H1 (cell line): Measurements from ENCODE around the gene MAGI1. TPM values are rescaled to one million over a fixed set of nuclear protein-coding genes. Genes with fewer than 3 reads are reported as not detected.

Source experiments
- CTCF ChIA-PET: fragments of 300-600 bp; sonication (Branson Sonifier 250); formaldehyde crosslinking; loops from one replicate; lab custom pipeline; 2021; ENCODE audit not compliant: partially characterized antibody; lab: Charles Lee
- POLR2A ChIA-PET: fragments of 300-600 bp; sonication (Branson Sonifier 250); formaldehyde crosslinking; loops from one replicate; lab custom pipeline; 2021; ENCODE audit warnings: inconsistent platforms; ENCODE audit not compliant: partially characterized antibody; lab: Charles Lee
- DNase-seq, 2 experiments: peaks; one replicate each; pipeline versions ENCODE4 v3.0.0 to v3.0.0-alpha.2; 2010 to 2022; ENCODE audit warnings: low spot score in 2 of 2, low read depth in 1 of 2, mixed read lengths in 1 of 2
- FAIRE-seq: peaks from 2 replicates; lab custom pipeline; 2011; peaks lifted over from hg19 to GRCh38; lab: Jason Lieb, UNC
- H2AFZ ChIP-seq: 2 replicates; pipeline ENCODE4 v1.8.1; 2012; ENCODE audit warnings: low read length, inconsistent platforms
- H2AK5ac ChIP-seq: 2 replicates; pipeline ENCODE4 v1.6.1; 2013; ENCODE audit warnings: low read depth, low read length
- H2BK120ac ChIP-seq: replicated peaks from 2 replicates; pipeline ENCODE3; 2013; ENCODE audit warnings: low read depth, low read length, inconsistent platforms
- H2BK12ac ChIP-seq: 2 replicates; pipeline ENCODE4 v1.6.1; 2013; ENCODE audit warnings: low read depth, low read length
- H2BK15ac ChIP-seq: 2 replicates; pipeline ENCODE4 v1.6.1; 2013; ENCODE audit warnings: low read length
- H2BK20ac ChIP-seq: 2 replicates; pipeline ENCODE4 v1.6.1; 2013; ENCODE audit warnings: low read length
- H2BK5ac ChIP-seq: 2 replicates; pipeline ENCODE4 v1.6.1; 2013; ENCODE audit warnings: low read depth, low read length
- H3K14ac ChIP-seq: 2 replicates; pipeline ENCODE4 v1.6.1; 2013; ENCODE audit warnings: inconsistent platforms; ENCODE audit not compliant: insufficient read length
- H3K18ac ChIP-seq: 2 replicates; pipeline ENCODE4 v1.6.1; 2013; ENCODE audit warnings: low read length; ENCODE audit errors: extremely low read depth
- H3K23ac ChIP-seq: 2 replicates; pipeline ENCODE4 v1.6.1; 2013; ENCODE audit warnings: inconsistent platforms; ENCODE audit not compliant: insufficient read length
- H3K23me2 ChIP-seq: 2 replicates; pipeline ENCODE4 v1.6.1; 2013; ENCODE audit warnings: low read depth, low read length
- H3K27ac ChIP-seq: 2 replicates; pipeline ENCODE4 v1.6.1; 2011; ENCODE audit warnings: low read depth, low read length, inconsistent platforms
- H3K27me3 ChIP-seq, 4 experiments: replicated peaks in 1 of 4; 1 replicate in 1 of 4; 2 replicates in 3 of 4; pipeline versions ENCODE4 v1.6.1 to v1.8.1; 2011 to 2013; ENCODE audit warnings: low read length in 3 of 4, mild to moderate bottlenecking in 3 of 4, inconsistent platforms in 2 of 4, mixed read lengths in 2 of 4, moderate library complexity in 1 of 4; ENCODE audit not compliant: control insufficient read depth in 3 of 4, insufficient read depth in 3 of 4; ENCODE audit errors: extremely low read depth in 1 of 4
- H3K36me3 ChIP-seq, 4 experiments: 2 replicates each; pipeline versions ENCODE4 v1.6.1 to v1.8.1; 2011 to 2013; ENCODE audit warnings: mild to moderate bottlenecking in 4 of 4, low read length in 3 of 4, moderate library complexity in 2 of 4, control low read depth in 1 of 4, inconsistent platforms in 1 of 4; ENCODE audit not compliant: insufficient read depth in 4 of 4, control insufficient read depth in 2 of 4
- H3K4ac ChIP-seq: replicated peaks from 2 replicates; pipeline ENCODE3; 2013; ENCODE audit warnings: low read length, low read depth, mixed read lengths, inconsistent platforms; ENCODE audit not compliant: insufficient read length
- H3K4me1 ChIP-seq, 4 experiments: replicated peaks in 1 of 4; 1 replicate in 1 of 4; 2 replicates in 3 of 4; pipeline versions ENCODE4 v1.6.1 to v1.8.1; 2011 to 2013; ENCODE audit warnings: low read length in 3 of 4, inconsistent platforms in 2 of 4, mixed read lengths in 1 of 4; ENCODE audit not compliant: insufficient read depth in 4 of 4, control insufficient read depth in 3 of 4
- H3K4me2 ChIP-seq, 2 experiments: 2 replicates each; pipeline versions ENCODE4 v1.6.1 to v1.8.1; 2011 to 2013; ENCODE audit warnings: low read depth in 2 of 2, low read length in 2 of 2, control low read depth in 1 of 2, inconsistent platforms in 1 of 2, mild to moderate bottlenecking in 1 of 2; ENCODE audit not compliant: insufficient read depth in 1 of 2
- H3K4me3 ChIP-seq, 4 experiments: fragments of 200-600, 300-600 bp in 1 of 4; sonication (generic), shearing (Covaris generic), sonication (Bioruptor Twin) in 1 of 4; 2 replicates each; pipeline versions ENCODE4 v1.5.1 to v1.8.1; 2011 to 2016; ENCODE audit warnings: low read length in 4 of 4, low read depth in 3 of 4, control low read depth in 2 of 4, inconsistent platforms in 2 of 4, mild to moderate bottlenecking in 2 of 4, mixed read lengths in 1 of 4, moderate library complexity in 1 of 4; ENCODE audit not compliant: insufficient read depth in 2 of 4; ENCODE audit errors: extremely low read depth in 1 of 4
- H3K56ac ChIP-seq: replicated peaks from 2 replicates; pipeline ENCODE3; 2013; ENCODE audit warnings: low read depth, mild to moderate bottlenecking, mixed read lengths, low read length, inconsistent platforms; ENCODE audit not compliant: insufficient read length
- H3K79me1 ChIP-seq: 2 replicates; pipeline ENCODE4 v1.6.1; 2013; ENCODE audit warnings: low read depth, low read length, control low read depth
- H3K79me2 ChIP-seq, 2 experiments: 2 replicates each; pipeline versions ENCODE4 v1.6.1 to v1.8.1; 2012 to 2013; ENCODE audit warnings: low read length in 2 of 2, mild to moderate bottlenecking in 2 of 2, inconsistent platforms in 1 of 2; ENCODE audit not compliant: insufficient read depth in 2 of 2, control insufficient read depth in 1 of 2
- H3K9ac ChIP-seq, 4 experiments: replicated peaks in 1 of 4; 1 replicate in 1 of 4; 2 replicates in 3 of 4; pipeline versions ENCODE4 v1.6.1 to v1.8.1; 2011 to 2013; ENCODE audit warnings: low read depth in 3 of 4, low read length in 3 of 4, control low read depth in 2 of 4, mild to moderate bottlenecking in 2 of 4, moderate library complexity in 2 of 4, inconsistent platforms in 1 of 4; ENCODE audit errors: extremely low read depth in 1 of 4
- H3K9me3 ChIP-seq, 2 experiments: 2 replicates each; pipeline versions ENCODE4 v1.6.1 to v1.8.1; 2012 to 2013; ENCODE audit warnings: mild to moderate bottlenecking in 2 of 2, moderate library complexity in 2 of 2, control low read depth in 1 of 2, inconsistent platforms in 1 of 2, low read depth in 1 of 2, low read length in 1 of 2, mixed read lengths in 1 of 2; ENCODE audit not compliant: insufficient read depth in 2 of 2
- H4K20me1 ChIP-seq, 2 experiments: replicated peaks in 1 of 2; 2 replicates each; pipeline versions ENCODE3 to v1.8.1; 2011 to 2013; ENCODE audit warnings: inconsistent platforms in 2 of 2, low read length in 2 of 2, mild to moderate bottlenecking in 1 of 2; ENCODE audit not compliant: insufficient read depth in 2 of 2, control insufficient read depth in 1 of 2
- H4K5ac ChIP-seq: 2 replicates; pipeline ENCODE4 v1.6.1; 2013; ENCODE audit warnings: low read length, low read depth, mixed read lengths, inconsistent platforms; ENCODE audit not compliant: insufficient read length
- H4K8ac ChIP-seq: 2 replicates; pipeline ENCODE4 v1.8.0; 2013; ENCODE audit warnings: mild to moderate bottlenecking, moderate library complexity, low read length, inconsistent platforms; ENCODE audit not compliant: insufficient read depth; ENCODE audit errors: extremely low read depth
- H4K91ac ChIP-seq: replicated peaks from 2 replicates; pipeline ENCODE3; 2013; ENCODE audit warnings: low read length, mixed read lengths, inconsistent platforms; ENCODE audit not compliant: insufficient read length
- BACH1 ChIP-seq: IDR thresholded peaks from 2 replicates; pipeline ENCODE4 v1.6.1; 2012; ENCODE audit warnings: low read length, improper control_type of control experiment
- CBX8 ChIP-seq: fragments of 300-800, 300-1000 bp; sonication (generic); IDR thresholded peaks from 2 replicates; pipeline ENCODE4 v1.7.1; 2016; ENCODE audit warnings: low read depth, low read length, borderline replicate concordance
- CHD1 ChIP-seq: IDR thresholded peaks from 2 replicates; pipeline ENCODE4 v1.6.1; 2012; ENCODE audit warnings: low read depth, low read length, improper control_type of control experiment
- GTF2F1 ChIP-seq: IDR thresholded peaks from 2 replicates; pipeline ENCODE4 v1.6.1; 2012; ENCODE audit warnings: low read depth, low read length, improper control_type of control experiment, borderline replicate concordance
- HDAC2 ChIP-seq, 2 experiments: fragments of 300-600 bp in 1 of 2; sonication (generic) in 1 of 2; IDR thresholded peaks; 2 replicates each; pipeline ENCODE4 v1.6.1; 2011 to 2012; ENCODE audit warnings: low read depth in 2 of 2, low read length in 2 of 2, mild to moderate bottlenecking in 2 of 2, moderate library complexity in 2 of 2, borderline replicate concordance in 1 of 2, inconsistent platforms in 1 of 2
- HDAC6 ChIP-seq: IDR thresholded peaks from one replicate; pipeline ENCODE4 v1.7.1; 2012; ENCODE audit warnings: low read depth, mild to moderate bottlenecking, inconsistent platforms, low read length, moderate library complexity
- WGBS, 2 experiments: shearing (Covaris generic) in 1 of 2; methylation state at CpG; one replicate each; pipeline versions ENCODE4 v1.1.6 to v1.1.7; 2013 to 2015; ENCODE audit warnings: low lambda C conversion rate in 2 of 2, mixed read lengths in 2 of 2, inconsistent platforms in 1 of 2, low coverage in 1 of 2, missing lambda C conversion rate in 1 of 2; ENCODE audit not compliant: insufficient replicate concordance in 2 of 2, insufficient coverage in 1 of 2, insufficient read length in 1 of 2; ENCODE audit errors: extremely low coverage in 1 of 2, missing lambda C conversion rate in 1 of 2; 5-methylcytosine and 5-hydroxymethylcytosine counted together
- polyA plus RNA-seq, 7 experiments: library from polyadenylated mRNA; depleted of rRNA in 3 of 7; stranded (reverse) in 5 of 7; unstranded in 2 of 7; fragments of >200 nt in 5 of 7; fragments of 200-250 nt in 2 of 7; gene quantifications; 1 replicate in 5 of 7; 2 replicates in 1 of 7; 4 replicates in 1 of 7; pipeline versions ENCODE4 v1.2.1 to v1.2.3, GENCODE V29; 2011 to 2013; ENCODE audit warnings: missing spikeins in 2 of 7, mixed read lengths in 2 of 7
- total RNA-seq: library from RNA; stranded (reverse); fragmentation: NEBNext Ultra II Directional; extraction: Animal tissue kit (Norgen Biotek cat#: 25700); gene quantifications from 2 replicates; pipeline ENCODE4 v1.2.1, GENCODE V29; 2021

The MAGI1 gene
- total and polyA plus RNA-seq, 2 of the 8 experiments (the other 6 are each of a cell fraction or from before 2014, with no cell fraction given) = 19.8 to 78.0 TPM

DNA sequence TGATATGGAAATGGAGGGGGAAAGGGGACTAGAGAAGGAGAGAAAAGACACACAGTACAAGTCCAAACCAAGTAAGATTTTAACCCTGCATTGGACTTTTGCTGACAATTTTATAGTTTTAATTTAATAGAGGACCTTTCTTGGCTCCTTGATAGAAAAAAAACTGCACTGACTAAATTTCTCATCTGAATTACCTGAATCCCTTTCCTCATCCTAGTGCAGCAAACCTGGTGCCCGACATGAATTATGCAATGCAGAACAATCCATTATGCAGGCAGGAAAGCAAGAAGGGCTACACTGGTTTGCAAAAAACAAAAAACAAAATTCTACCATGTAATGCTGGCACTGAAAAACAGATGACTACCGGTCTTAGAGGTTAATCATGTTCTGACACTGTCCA lies 15.5 kb downstream of the MAGI1 start:
- no peak overlapping the region for H4K91ac ChIP-seq
- no peak overlapping the region for H2BK15ac ChIP-seq
- no peak overlapping the region for H3K56ac ChIP-seq
- peaks cover 0 to 7% (median 6%) of the 10 kb centered on the region in 4 experiments for H3K4me1 ChIP-seq
- H3K4me2 ChIP-seq = no peak overlapping the region
- TF ChIP-seq HDAC6 (no peak), BACH1 (no peak), CHD1 (no peak), CBX8 (no peak), GTF2F1 (no peak), HDAC2 (IDR thresholded peaks at IDR 0.05; ENCODE audit: borderline replicate concordance in 1 of 2, low read depth in 2 of 2, low read length in 2 of 2) (no peak)
- no peak overlapping the region for H3K18ac ChIP-seq
- H3K23me2 ChIP-seq = no peaks in the 10 kb centered on the region
- no peak overlapping the region for H2BK12ac ChIP-seq
- peaks cover 6 to 94% of the 10 kb centered on the region in 2 experiments for H3K79me2 ChIP-seq
- no peak overlapping the region for H3K4me3 ChIP-seq
- H3K23ac ChIP-seq = no peak overlapping the region
- FAIRE-seq = no peak
- no peak overlapping the region for H3K14ac ChIP-seq
- H2AK5ac ChIP-seq = no peak overlapping the region
- H3K9ac ChIP-seq = no peak overlapping the region
- H4K8ac ChIP-seq = no peak overlapping the region
- H3K36me3 ChIP-seq = no peaks in the 10 kb centered on the region
- no peak overlapping the region for H4K5ac ChIP-seq
- ChIA-PET CTCF (interaction anchor here (0.6 to 3.5 kb wide), 3 partner anchors 10 to 196 kb away, joined by 3 to 10 read pairs (median 4); no protein-coding TSS in a partner anchor), POLR2A (interaction anchor here (1.6 kb wide), 1 partner anchor 13 kb away, joined by 4 read pairs; no protein-coding TSS in a partner anchor)
- H3K9me3 ChIP-seq = no peaks in the 10 kb centered on the region
- peaks cover 6 to 8% of the 10 kb centered on the region in 2 experiments for H4K20me1 ChIP-seq
- H2BK120ac ChIP-seq = no peak overlapping the region
- no peak for DNase-seq
- H2AFZ ChIP-seq = no peak overlapping the region
- H3K27ac ChIP-seq = no peak overlapping the region
- H2BK5ac ChIP-seq = no peak overlapping the region
- no peaks in the 10 kb centered on the region for H3K27me3 ChIP-seq
- 89% methylated on average over 2 of the region's 2 CpGs; no CpG with 5 or more reads in 1 of the 2 experiments for WGBS, 2 experiments
- peaks cover 23% of the 10 kb centered on the region for H3K79me1 ChIP-seq
- H2BK20ac ChIP-seq = no peak overlapping the region
- H3K4ac ChIP-seq = no peak overlapping the region
